Tibial nerve (tissue), 4 donors: ENCODE results near the gene OR51E1. TPM values are rescaled to one million over a fixed set of nuclear protein-coding genes. Genes with fewer than 3 reads are reported as not detected.

Source experiments
- DNase-seq, 2 donors: peaks; one replicate each; pipeline ENCODE4 v3.0.0-alpha.2; 2019; ENCODE audit warnings: low spot score in 2 of 2
- H3K27ac ChIP-seq, 4 donors: fragments of 200-600 bp; sonication (generic) in 3 of 4; one replicate each; pipeline ENCODE4 v1.5.1; 2017 to 2019; ENCODE audit warnings: mild to moderate bottlenecking in 1 of 4
- H3K27me3 ChIP-seq, 2 donors: fragments of 200-600 bp; sonication (generic) in 1 of 2; one replicate each; pipeline versions ENCODE4 v1.5.1 to v1.6.0; 2017 to 2019
- H3K36me3 ChIP-seq, 3 donors: fragments of 200-600 bp; sonication (generic); one replicate each; pipeline ENCODE4 v1.5.1; 2018 to 2019
- H3K4me1 ChIP-seq, 4 donors: fragments of 200-600 bp; sonication (generic) in 3 of 4; one replicate each; pipeline ENCODE4 v1.5.1; 2017 to 2019
- H3K4me3 ChIP-seq, 4 donors: fragments of 200-600 bp; sonication (generic) in 3 of 4; one replicate each; pipeline ENCODE4 v1.5.1; 2017 to 2019; ENCODE audit warnings: mild to moderate bottlenecking in 1 of 4, moderate library complexity in 1 of 4
- H3K9me3 ChIP-seq, 4 donors: fragments of 200-600 bp; sonication (generic) in 3 of 4; one replicate each; pipeline ENCODE4 v1.5.1; 2017 to 2019
- CTCF ChIP-seq, 5 experiments: fragments of 200-600 bp in 3 of 5; fragments of 450-650 bp in 2 of 5; sonication (generic) in 3 of 5; IDR thresholded peaks; one replicate each; pipeline ENCODE4 v1.5.1; 2016 to 2019; ENCODE audit warnings: antibody characterized with exemption in 5 of 5, mild to moderate bottlenecking in 3 of 5, moderate library complexity in 2 of 5
- EP300 ChIP-seq, 2 donors: sonication (generic); formaldehyde crosslinking; IDR thresholded peaks; one replicate each; pipeline ENCODE4 v1.6.1; 2017; ENCODE audit warnings: antibody characterized with exemption in 2 of 2, mild to moderate bottlenecking in 1 of 2
- POLR2A ChIP-seq, 2 donors: fragments of 450-650 bp; IDR thresholded peaks; one replicate each; pipeline ENCODE4 v1.6.1; 2017; ENCODE audit warnings: antibody characterized with exemption in 2 of 2, mild to moderate bottlenecking in 2 of 2, moderate library complexity in 2 of 2
- WGBS, 2 donors: methylation state at CpG; one replicate each; pipeline ENCODE4 v1.1.5; 2018; 5-methylcytosine and 5-hydroxymethylcytosine counted together
- total RNA-seq, 4 donors: library from RNA; depleted of rRNA; stranded (reverse); fragments of >200 nt; gene quantifications; one replicate each; pipeline ENCODE4 v1.1.0, GENCODE V29; 2016

Gene OR51E1
- total RNA-seq, 4 donors from 2014 or later: 0.21 to 0.39 (median 0.26) TPM

- DNase-seq: no peak
- Histone ChIP-seq H3K4me1 (no peaks in the 10 kb centered on the region), H3K27me3 (no peaks in the 10 kb centered on the region), H3K4me3 (no peak overlapping the region), H3K27ac (no peak overlapping the region), H3K9me3 (no peaks in the 10 kb centered on the region), H3K36me3 (no peaks in the 10 kb centered on the region)
- no peak for TF ChIP-seq POLR2A (IDR thresholded peaks at IDR 0.05)
- TF ChIP-seq CTCF (IDR thresholded peaks at IDR 0.05): no peak
- TF ChIP-seq EP300 (IDR thresholded peaks at IDR 0.05): no peak
- WGBS, 2 donors: 48 to 53% methylated on average over 3 of the region's 3 CpGs
Observed at GRCh38 chr11:4664786-4665185, 21.0 kb downstream of the OR51E1 start.

DNA sequence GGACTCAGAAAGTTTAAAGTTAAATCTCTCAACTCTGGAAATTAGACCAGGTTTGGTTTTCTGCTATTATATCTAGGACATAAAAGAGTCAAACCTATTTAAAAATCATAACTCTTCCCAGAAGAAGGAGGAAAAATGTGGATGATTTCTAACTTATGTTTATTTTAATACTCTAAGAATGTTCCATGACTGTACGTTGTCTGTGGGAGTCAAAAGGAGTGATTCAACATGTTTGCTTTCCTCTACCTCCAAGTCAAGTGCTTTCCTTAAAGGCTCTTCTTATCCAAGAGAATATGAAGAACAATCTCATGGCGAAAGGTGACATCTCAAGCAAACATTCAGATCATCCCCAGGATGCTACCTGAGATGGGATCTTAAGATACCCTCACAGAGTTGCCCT is 21.6 kb downstream of the OR51E1 start:
- H3K27me3 ChIP-seq: no peaks in the 10 kb centered on the region
- TF ChIP-seq POLR2A (IDR thresholded peaks at IDR 0.05): no peak
- no peak for TF ChIP-seq EP300 (IDR thresholded peaks at IDR 0.05)
- TF ChIP-seq CTCF (IDR thresholded peaks at IDR 0.05): no peak
- no peaks in the 10 kb centered on the region for H3K4me1 ChIP-seq
- H3K27ac ChIP-seq: no peak overlapping the region
- H3K4me3 ChIP-seq: no peak overlapping the region
- no peaks in the 10 kb centered on the region for H3K36me3 ChIP-seq
- DNase-seq: no peak
- WGBS, 2 donors: 74 to 80% methylated on average over 2 of the region's 2 CpGs
- H3K9me3 ChIP-seq: no peaks in the 10 kb centered on the region

DNA sequence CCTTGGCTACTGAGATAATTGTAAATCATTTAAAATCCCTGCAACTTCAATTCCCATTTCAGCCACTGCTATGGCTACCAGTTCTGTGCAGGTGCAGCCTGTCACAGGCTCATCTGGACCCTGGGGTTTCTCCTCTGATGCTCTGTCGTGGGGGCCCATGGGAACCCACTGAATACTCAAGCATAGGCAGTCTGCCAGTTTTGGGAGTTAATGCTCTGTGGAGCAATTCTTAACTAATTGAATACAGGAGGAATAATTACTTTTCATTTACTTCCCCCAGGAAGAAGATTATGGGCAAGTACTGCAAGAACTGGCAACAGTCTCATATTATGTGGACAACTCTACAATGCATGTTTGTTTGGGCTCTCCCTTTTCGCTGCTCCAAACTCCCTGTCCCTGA is 28.0 kb downstream of the OR51E1 start:
- no peaks in the 10 kb centered on the region for H3K4me1 ChIP-seq
- TF ChIP-seq EP300 (IDR thresholded peaks at IDR 0.05): no peak
- TF ChIP-seq POLR2A (IDR thresholded peaks at IDR 0.05): no peak
- TF ChIP-seq CTCF (IDR thresholded peaks at IDR 0.05): no peak
- DNase-seq: no peak
- 54 to 55% methylated on average over 2 of the region's 2 CpGs for WGBS, 2 donors
- H3K9me3 ChIP-seq: no peaks in the 10 kb centered on the region
- no peak overlapping the region for H3K4me3 ChIP-seq
- no peaks in the 10 kb centered on the region for H3K36me3 ChIP-seq
- no peak overlapping the region for H3K27ac ChIP-seq
- no peaks in the 10 kb centered on the region for H3K27me3 ChIP-seq

GRCh38 chr11:4672470-4672869 is 28.7 kb downstream of the OR51E1 start:
- Histone ChIP-seq H3K27ac (no peak overlapping the region), H3K36me3 (no peaks in the 10 kb centered on the region), H3K9me3 (no peaks in the 10 kb centered on the region), H3K27me3 (no peaks in the 10 kb centered on the region), H3K4me3 (no peak overlapping the region), H3K4me1 (no peaks in the 10 kb centered on the region)
- no peak for DNase-seq
- TF ChIP-seq POLR2A (IDR thresholded peaks at IDR 0.05): no peak
- TF ChIP-seq EP300 (IDR thresholded peaks at IDR 0.05): no peak
- TF ChIP-seq CTCF (IDR thresholded peaks at IDR 0.05): no peak
- WGBS, 2 donors: 24 to 29% methylated on average over 3 of the region's 3 CpGs

- H3K36me3 ChIP-seq: no peaks in the 10 kb centered on the region
- DNase-seq: no peak
- H3K4me1 ChIP-seq: no peaks in the 10 kb centered on the region
- H3K9me3 ChIP-seq: no peaks in the 10 kb centered on the region
- no peak overlapping the region for H3K4me3 ChIP-seq
- TF ChIP-seq POLR2A (IDR thresholded peaks at IDR 0.05) (no peak), EP300 (IDR thresholded peaks at IDR 0.05) (no peak), CTCF (IDR thresholded peaks at IDR 0.05) (no peak)
- H3K27me3 ChIP-seq: no peaks in the 10 kb centered on the region
- 66 to 72% methylated on average over 2 of the region's 2 CpGs for WGBS, 2 donors
- no peak overlapping the region for H3K27ac ChIP-seq
Observed at GRCh38 chr11:4673781-4674180, 30.0 kb downstream of the OR51E1 start.
